Mucosa of rectum (tissue), 2 donors: ENCODE results near the gene DARS1.
"Not testable (repeated sequence)": the region's sequence is repeated elsewhere in the genome, so short reads cannot be mapped to it uniquely, and the experiment has no call there.

ENCODE experiments used
- H3K27ac ChIP-seq, 2 donors: one replicate each; pipeline ENCODE4 v1.7.0; 2013; ENCODE audit warnings: inconsistent platforms in 2 of 2, low read depth in 2 of 2, low read length in 2 of 2
- H3K27me3 ChIP-seq, 2 donors: one replicate each; pipeline ENCODE4 v1.7.0; 2013; ENCODE audit warnings: low read length in 2 of 2; ENCODE audit not compliant: control insufficient read depth in 2 of 2, insufficient read depth in 2 of 2
- H3K36me3 ChIP-seq, 2 donors: one replicate each; pipeline ENCODE4 v1.7.0; 2013; ENCODE audit warnings: low read length in 2 of 2; ENCODE audit not compliant: control insufficient read depth in 2 of 2, insufficient read depth in 2 of 2
- H3K4me1 ChIP-seq, 2 donors: one replicate each; pipeline ENCODE4 v1.7.0; 2013; ENCODE audit warnings: low read length in 2 of 2, mild to moderate bottlenecking in 1 of 2; ENCODE audit not compliant: control insufficient read depth in 2 of 2, insufficient read depth in 2 of 2
- H3K4me3 ChIP-seq, 2 donors: one replicate each; pipeline ENCODE4 v1.7.0; 2013; ENCODE audit warnings: low read length in 2 of 2
- H3K9ac ChIP-seq, 2 donors: one replicate each; pipeline ENCODE4 v1.7.0; 2013; ENCODE audit warnings: low read length in 2 of 2, low read depth in 1 of 2, mild to moderate bottlenecking in 1 of 2
- H3K9me3 ChIP-seq, 2 donors: one replicate each; pipeline ENCODE4 v1.7.0; 2013; ENCODE audit warnings: low read length in 2 of 2; ENCODE audit not compliant: control insufficient read depth in 2 of 2
- donor health status: healthy.
- donor health status: Normal muscosa, but diverticular disease.

The DARS1 gene

DNA sequence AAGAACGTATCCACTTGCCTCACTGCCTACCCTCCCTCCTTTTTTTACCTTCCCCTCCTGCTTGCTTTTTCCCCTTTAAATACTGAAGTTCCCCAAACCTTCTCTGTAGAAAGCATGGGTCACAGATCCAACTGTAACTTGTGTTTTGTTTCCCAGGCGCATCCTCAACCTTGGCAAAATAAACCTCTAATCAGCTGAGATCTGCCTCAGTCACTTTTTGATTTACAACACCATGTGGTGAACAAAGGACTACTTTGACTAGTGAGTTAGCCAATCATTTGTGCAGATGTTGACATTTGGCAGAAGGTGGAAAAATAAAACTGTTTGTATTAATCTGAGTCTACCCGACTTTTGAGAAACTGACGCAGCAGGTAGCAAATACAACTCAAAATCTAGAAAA lies 85.9 kb downstream of the DARS1 start:
- no peaks in the 10 kb centered on the region for H3K9me3 ChIP-seq
- H3K27me3 ChIP-seq: no peaks in the 10 kb centered on the region
- no peaks in the 10 kb centered on the region for H3K36me3 ChIP-seq
- no peak overlapping the region for H3K27ac ChIP-seq
- no peaks in the 10 kb centered on the region for H3K4me1 ChIP-seq
- H3K9ac ChIP-seq: no peak overlapping the region
- no peak overlapping the region for H3K4me3 ChIP-seq

DNA sequence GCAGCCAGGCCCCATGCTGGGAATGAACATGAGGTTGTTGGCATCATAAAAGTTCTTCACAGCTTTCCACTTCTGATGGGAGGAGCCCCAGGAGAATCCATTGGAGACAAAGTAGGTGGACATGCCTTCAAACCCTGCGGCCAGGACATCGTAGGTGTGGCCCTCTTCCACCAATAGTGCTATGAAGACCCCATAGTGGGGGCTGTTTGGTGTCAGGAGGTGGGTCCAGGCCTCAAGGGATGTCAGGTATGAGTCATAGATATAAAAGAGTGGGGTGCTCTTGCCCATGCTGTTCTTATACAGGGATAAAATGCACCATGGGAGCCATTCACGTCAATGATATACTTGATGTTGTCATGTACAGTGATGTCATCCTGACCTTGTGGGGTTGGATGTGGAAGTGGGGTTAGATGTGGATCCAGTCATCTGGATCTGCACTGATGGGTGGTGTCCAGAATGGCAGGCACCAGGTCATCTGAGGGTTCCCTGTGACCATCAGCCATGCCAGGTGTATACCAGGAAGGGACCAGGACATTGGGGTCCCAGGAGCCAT lies 87.1 kb downstream of the DARS1 start:
- Histone ChIP-seq H3K27me3 (no peaks in the 10 kb centered on the region), H3K9me3 (no peaks in the 10 kb centered on the region), H3K9ac (no peak overlapping the region), H3K27ac (no peak overlapping the region), H3K4me3 (no peak overlapping the region), H3K36me3 (no peaks in the 10 kb centered on the region), H3K4me1 (no peaks in the 10 kb centered on the region)

GRCh38 chr2:135894930-135895329 lies 90.5 kb downstream of the DARS1 start:
- Histone ChIP-seq H3K27ac (no peak overlapping the region), H3K4me3 (no peak overlapping the region), H3K27me3 (no peaks in the 10 kb centered on the region), H3K9me3 (no peaks in the 10 kb centered on the region), H3K36me3 (no peaks in the 10 kb centered on the region), H3K4me1 (no peaks in the 10 kb centered on the region), H3K9ac (no peak overlapping the region)

- Histone ChIP-seq H3K27me3 (no peaks in the 10 kb centered on the region), H3K4me1 (no peaks in the 10 kb centered on the region), H3K9ac (no peak overlapping the region), H3K4me3 (no peak overlapping the region), H3K27ac (no peak overlapping the region), H3K9me3 (no peaks in the 10 kb centered on the region), H3K36me3 (no peaks in the 10 kb centered on the region)
Measured at GRCh38 chr2:135893374-135893794, 92.0 kb downstream of the DARS1 start.

- H3K27me3 ChIP-seq: no peaks in the 10 kb centered on the region
- H3K27ac ChIP-seq: no peak overlapping the region
- H3K9me3 ChIP-seq: no peaks in the 10 kb centered on the region
- no peaks in the 10 kb centered on the region for H3K36me3 ChIP-seq
- no peak overlapping the region for H3K9ac ChIP-seq
- no peaks in the 10 kb centered on the region for H3K4me1 ChIP-seq
- H3K4me3 ChIP-seq: no peak overlapping the region
Measured at GRCh38 chr2:135890835-135891234, 94.6 kb downstream of the DARS1 start.

DNA sequence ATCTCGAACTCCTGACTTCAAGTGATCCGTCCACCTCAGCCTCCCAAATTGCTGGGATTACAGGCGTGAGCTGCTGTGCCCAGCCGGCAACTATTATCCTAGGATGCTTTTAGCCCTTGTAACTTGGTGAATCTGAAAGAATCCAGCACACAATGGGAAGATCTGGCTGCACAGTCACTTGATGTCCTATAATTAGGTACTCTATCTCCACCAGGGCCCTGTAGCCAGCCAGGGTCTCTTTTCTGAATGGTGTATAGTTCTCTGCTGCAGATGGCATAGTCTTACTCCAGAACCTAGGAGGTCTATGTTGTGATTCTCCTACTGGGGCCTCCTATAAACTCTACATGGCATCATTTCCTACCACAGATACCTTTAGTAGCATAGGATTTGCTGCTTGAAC lies 95.3 kb downstream of the DARS1 start:
- Histone ChIP-seq H3K27me3 (no peaks in the 10 kb centered on the region), H3K4me3 (no peak overlapping the region), H3K27ac (no peak overlapping the region), H3K9ac (no peak overlapping the region), H3K36me3 (no peaks in the 10 kb centered on the region), H3K4me1 (no peaks in the 10 kb centered on the region), H3K9me3 (no peaks in the 10 kb centered on the region)

DNA sequence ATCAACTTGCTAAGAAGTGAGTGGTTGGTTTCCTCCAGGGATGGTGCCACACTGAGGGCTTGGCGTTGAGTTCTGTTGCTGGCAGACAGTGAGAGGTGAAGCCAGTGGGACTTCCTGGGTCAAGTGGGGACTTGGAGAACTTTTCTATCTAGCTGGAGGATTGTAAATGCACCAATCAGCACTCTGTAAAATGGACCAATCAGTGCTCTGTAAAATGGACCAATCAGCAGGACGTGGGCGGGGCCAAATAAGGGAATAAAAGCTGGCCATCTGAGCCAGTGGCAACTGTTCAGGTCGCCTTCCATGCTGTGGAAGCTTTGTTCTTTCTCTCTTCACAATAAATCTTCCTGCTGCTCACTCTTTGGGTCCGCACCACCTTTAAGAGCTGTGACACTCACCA lies 96.8 kb downstream of the DARS1 start:
- not testable (repeated sequence) for H3K27me3 ChIP-seq, H3K4me1 ChIP-seq, H3K27ac ChIP-seq, H3K4me3 ChIP-seq, H3K9me3 ChIP-seq, H3K9ac ChIP-seq, H3K36me3 ChIP-seq

DNA sequence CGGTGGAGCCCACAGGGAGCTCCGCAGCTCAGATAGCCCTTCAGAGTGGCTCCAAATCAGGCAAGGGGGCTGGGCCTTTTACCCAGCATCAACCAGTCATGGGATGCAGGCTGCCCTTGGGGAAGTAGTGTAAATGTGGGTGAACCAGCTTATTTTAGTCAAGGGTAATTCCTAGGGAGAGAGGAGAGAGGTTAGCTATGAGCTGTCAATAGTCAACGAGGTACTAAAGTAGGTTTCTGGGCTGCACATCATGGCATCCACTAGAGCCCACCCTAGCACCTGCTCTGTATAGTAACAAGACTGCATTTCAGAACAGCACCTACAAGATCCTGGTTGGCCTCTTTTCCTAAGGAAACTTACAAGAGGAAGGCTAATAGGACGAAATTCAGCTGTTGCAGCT lies 99.7 kb downstream of the DARS1 start:
- no peak overlapping the region for H3K27ac ChIP-seq
- H3K27me3 ChIP-seq: no peaks in the 10 kb centered on the region
- no peaks in the 10 kb centered on the region for H3K36me3 ChIP-seq
- no peak overlapping the region for H3K9ac ChIP-seq
- H3K4me3 ChIP-seq: no peak overlapping the region
- no peaks in the 10 kb centered on the region for H3K4me1 ChIP-seq
- no peaks in the 10 kb centered on the region for H3K9me3 ChIP-seq

GRCh38 chr2:135882415-135882814 lies 103.0 kb downstream of the DARS1 start:
- Histone ChIP-seq H3K27ac (no peak overlapping the region), H3K36me3 (no peaks in the 10 kb centered on the region), H3K4me1 (no peaks in the 10 kb centered on the region), H3K4me3 (no peak overlapping the region), H3K27me3 (no peaks in the 10 kb centered on the region), H3K9me3 (no peaks in the 10 kb centered on the region), H3K9ac (no peak overlapping the region)

DNA sequence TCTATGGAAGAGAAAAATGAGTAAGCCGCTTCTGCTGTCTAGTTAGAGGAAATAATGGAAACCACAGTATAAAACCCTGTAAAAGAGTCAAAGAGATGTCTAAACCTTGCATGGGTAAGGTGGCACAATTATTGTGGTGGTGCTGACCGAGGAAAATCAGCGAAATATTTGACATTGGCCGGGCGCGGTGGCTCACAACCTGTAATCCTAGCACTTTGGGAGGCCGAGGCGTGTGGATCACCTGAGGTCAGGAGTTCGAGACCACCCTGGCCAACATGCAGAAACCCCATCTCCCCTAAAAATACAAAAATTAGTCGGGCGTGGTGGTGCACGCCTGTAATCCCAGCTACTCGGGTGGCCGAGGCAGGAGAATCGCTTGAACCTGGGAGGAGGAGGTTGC lies 108.7 kb downstream of the DARS1 start:
- not testable (repeated sequence) for H3K9me3 ChIP-seq, H3K4me1 ChIP-seq, H3K27me3 ChIP-seq, H3K36me3 ChIP-seq
- H3K9ac ChIP-seq: peak overlapping the region; percentile 52 to 74
- H3K27ac ChIP-seq: peak overlapping the region in 1 of 2 donors; percentile 16
- peak overlapping the region; percentile 70 to 82 for H3K4me3 ChIP-seq
